NCI-H1694 treated with DMSO at 0.1 percent for 48 hours (cell line): ENCODE measurements around the gene ATP10A.

ENCODE experiments used
- DNase-seq: peaks from one replicate; lab custom pipeline; 2025; lab: John Stamatoyannopoulos, UW

The ATP10A gene

DNA sequence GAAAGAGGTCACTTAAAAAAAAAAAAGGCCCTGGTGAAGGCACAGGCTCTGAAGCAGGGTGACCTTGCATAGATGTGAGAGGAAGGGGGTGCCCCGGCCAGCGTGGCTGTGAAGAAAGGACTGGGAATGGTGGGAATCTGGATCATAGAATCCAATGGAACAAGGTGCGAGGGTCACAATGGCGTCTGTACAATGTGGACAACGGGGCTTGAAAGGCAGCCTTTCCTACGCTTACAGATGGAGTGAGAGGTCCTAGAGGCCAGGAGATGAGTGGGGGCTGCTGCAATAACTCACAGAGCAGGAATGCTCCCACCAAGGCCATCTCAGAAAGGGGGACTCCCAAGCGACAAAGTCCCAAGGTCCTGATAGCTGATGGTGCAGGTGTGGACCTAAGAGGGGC, 162.2 kb downstream of the ATP10A start:
- DNase-seq = no peak

GRCh38 chr15:25697586-25697985, 165.5 kb downstream of the ATP10A start:
- no peak for DNase-seq

- DNase-seq = no peak
Measured at GRCh38 chr15:25695875-25696760, 167.0 kb downstream of the ATP10A start.

DNA sequence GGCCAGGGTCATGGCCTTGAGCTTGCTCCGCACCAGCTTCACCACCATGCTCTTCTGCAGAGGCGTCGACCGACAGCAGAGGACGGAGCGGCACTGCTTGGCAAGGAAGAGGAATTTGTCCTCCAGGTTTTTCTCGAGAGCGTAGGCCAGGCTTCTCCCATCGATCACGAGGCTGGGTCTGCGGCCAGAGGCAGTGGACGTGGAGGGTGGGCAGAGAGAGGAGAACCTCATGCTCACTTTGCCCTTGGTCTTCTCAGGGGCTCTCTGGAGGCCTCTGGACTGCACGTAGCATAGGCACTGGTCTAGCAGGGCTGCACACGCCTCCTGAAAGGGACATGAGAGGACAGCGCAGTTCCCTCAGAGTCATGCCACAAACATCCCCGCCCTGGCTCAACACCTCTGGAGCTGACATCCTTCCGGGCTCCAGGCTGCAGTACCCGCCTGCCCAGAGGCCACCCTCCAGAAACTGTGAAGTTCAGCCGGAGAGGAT, 168.3 kb downstream of the ATP10A start:
- no peak for DNase-seq

DNA sequence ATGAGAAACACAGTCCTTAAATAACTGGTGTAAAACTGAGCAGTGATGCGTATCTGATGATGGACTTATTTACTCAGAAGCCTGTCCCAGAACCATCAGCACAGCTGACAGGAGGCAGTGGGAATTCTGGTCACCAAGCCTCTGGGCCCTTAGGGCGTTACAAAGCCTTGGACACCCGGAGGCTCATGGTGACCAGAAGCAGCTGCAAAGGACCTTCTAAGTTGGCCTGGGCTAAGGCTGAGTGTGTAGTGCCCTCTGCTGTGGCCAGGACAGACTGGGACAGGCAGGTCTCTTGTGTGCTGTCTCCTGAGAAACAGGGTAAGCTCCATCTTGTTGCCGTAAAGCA, 168.9 kb downstream of the ATP10A start:
- DNase-seq = no peak

DNA sequence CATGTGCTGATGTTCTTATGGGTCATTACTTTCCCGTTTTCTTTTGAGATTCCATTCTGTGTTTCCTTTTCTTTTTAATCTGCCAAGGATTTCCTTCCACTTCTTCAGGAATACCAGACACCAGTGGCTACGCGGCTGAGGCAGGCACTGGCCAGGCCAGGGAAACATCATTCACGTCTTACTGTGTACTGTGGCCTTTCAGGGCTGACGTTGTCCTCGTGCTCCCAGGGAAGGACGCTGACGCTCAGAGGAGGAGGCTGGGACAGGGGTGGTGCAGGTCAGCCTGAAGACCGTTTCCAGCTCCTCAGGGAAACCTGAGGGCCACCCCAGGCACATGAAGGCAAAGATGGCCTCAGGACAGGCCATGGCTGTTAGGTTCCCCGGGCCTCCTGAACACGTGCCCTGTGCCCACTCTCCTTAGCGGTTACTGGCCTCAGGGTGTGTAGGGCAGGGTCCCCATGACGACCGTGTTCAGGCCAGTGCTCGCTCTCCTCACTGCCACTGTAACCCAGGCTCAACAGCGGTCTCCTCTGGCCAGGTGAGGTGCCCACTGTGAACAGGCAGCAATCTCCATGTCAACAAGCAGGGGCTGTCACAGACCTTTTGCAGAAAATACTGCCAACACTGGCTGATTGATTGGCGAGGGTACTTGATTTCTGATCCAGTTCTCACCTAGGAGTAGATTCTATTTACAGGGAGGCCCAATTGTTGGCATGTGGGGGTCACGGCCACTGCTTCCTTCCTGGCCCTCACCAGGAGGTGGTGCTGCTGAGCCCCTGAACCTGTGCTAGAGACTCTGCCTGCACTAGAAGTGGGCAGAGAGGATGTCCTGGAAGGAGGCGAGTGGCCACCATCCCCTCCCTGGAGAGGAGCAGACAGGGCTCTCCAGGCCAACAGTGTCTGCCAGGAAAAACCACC, 169.5 kb downstream of the ATP10A start:
- DNase-seq = no peak

DNA sequence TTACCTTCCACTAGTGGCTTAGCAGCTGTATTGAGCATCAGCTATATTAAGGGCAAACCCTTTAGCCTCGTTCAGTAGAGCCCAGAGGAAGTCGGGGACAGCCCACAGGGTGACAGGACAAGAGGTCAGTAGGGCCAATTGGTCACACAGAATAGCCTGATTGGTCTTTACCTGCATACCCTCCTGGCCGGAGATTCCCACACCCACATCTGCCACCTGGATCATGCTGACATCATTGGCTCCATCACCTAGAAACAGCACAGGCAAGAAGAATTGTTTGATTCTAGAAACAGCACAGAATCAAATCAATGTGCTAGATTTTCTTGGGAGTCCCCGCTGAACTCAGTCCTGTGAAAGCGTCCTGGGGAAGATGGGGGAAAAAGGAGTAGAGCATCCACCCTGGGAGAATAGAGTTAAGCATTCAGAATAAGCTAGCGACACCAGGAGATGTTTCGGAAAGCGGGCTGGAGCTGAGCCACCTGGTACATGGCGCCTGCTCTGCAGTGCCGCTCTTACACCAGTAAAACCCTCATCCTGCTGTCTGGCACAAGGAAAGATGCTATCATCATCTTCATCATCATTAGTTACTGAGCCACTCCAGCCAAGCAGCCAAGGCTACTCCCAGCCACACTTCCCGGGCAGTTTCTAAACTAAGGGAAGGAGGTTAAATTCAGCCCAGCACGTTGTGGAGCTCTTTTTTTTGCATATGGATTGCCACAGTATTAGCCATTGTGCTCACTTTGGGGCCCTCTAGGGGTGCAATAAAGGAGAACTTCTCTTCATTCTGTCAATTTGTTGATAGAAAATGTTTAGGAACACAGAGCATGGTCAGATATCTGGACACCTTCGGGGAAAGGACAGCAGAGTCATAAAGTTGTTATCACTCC, 171.3 kb downstream of the ATP10A start:
- DNase-seq = no peak

DNA sequence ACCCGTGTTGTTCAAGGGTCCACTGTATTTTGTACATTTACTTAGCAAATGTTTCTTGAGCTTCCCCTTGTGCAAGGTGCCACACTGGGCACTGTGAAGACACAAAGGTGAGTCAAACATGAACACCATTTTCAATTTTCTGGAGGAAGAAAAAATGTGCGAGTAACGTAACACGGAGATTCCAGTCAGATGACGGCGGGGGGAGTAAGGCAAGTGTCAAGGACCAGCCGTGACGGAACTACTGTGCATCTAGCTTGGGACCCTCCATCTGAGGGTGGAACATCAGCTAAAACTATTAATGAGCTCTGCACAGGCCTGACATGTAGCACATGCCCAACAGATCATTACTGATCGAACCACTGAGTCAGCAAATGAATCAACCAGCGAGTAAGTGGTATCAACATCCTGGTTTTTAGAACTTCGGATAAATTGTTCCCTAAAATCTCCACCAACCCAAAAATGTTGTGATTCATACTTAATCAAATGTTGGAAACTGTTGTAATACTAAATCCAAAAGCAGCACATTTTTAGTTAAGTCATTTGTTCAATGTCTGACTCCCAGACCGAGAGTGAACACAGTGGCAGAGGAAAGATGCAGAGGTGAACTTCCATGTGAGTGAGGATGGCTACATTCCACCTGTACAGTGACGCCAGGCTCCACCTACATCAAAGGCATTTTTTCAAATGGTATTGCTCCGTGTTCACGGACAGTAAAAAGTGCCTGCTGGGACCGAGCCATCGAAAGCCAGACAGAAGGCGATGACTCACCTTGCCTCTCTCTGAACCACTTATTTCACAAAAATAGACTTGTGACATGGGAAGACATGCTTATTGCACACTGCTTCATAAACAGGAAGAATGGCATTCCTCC, 172.2 kb downstream of the ATP10A start:
- DNase-seq = no peak

DNA sequence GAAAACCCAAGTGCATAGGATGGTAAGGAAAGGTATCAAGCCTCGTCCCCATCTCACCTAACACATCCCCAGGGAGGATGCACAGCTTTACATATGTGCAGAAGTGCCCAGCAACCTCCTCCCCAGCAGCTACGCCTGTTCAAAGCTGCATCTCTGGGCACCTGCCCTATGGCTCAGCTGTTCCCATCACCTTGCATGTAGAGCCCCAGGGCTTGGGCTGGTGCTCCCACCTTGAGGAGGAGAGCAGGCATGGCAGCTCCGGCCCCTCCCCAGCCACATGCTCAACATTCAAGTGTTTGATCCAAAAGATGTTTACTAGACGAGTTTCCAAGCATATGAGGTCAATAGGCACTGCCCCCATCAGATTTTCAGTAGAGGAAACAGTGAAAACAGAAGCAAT, 173.5 kb downstream of the ATP10A start:
- DNase-seq = no peak

- no peak for DNase-seq
Measured at GRCh38 chr15:25688166-25688565, 175.0 kb downstream of the ATP10A start.

GRCh38 chr15:25687689-25688088, 175.4 kb downstream of the ATP10A start:
- no peak for DNase-seq

- no peak for DNase-seq
Measured at GRCh38 chr15:25687276-25687675, 175.9 kb downstream of the ATP10A start.

DNA sequence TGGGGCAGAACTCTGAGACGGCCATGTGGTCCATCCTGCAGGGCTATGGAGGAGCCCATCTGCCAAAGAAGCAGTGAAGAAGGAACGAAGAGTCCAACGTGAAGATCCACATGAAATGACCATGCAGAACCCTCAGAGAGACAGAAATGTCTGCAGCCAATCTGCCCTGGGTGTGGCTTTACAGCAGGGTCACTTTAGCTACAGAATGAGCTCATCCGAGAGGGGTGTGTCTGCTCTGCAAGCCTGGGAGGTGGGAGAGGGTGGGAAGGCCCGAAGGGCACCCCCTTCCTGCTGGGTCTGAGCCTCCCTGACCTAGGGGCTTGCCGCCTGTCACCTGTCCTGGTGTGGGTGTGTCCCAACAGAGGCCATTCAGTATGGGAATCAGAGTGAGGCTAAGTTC, 176.3 kb downstream of the ATP10A start:
- DNase-seq = no peak

DNA sequence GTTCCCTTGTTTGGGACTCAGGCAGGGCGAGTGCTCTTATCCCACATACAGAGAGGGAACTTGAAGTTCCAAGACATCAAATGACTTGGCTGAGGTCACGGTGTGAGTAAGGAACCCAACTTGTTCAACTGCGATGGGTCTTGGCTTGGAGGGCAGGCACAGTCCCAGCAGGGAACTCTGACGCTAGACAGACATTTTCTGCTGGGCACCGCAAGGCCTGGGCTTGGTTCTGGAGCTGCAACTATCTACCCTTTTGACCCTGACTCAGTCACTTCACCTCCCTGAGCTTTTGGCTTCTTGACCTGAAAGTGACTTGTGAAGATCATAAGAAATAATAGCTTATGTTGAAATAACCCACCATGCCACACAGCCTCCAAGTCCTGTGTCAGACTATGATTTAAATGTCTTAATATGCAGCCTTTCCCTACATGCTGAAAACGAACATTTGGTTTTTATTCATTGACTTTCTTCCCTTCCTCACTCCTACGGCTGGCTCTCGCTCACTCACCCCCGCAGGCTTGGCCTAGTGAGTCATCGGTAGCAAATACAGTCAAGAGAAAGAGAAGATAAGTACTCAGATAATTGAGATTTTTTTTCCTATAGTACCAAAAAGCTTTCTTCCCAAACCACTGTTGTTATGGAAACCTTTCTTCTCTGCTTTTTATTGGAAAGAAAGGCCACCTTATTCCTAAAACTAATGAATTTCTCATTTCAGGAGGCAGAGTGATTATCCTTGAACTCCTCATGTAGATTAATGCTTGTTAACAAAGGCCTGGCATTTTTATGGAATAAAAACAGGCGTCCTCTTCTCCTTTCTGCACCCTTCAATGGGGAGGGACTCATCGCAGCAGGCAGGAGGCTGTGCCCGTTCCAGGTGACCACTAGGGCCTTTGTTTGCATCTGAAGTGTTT, 178.4 kb downstream of the ATP10A start:
- no peak for DNase-seq

DNA sequence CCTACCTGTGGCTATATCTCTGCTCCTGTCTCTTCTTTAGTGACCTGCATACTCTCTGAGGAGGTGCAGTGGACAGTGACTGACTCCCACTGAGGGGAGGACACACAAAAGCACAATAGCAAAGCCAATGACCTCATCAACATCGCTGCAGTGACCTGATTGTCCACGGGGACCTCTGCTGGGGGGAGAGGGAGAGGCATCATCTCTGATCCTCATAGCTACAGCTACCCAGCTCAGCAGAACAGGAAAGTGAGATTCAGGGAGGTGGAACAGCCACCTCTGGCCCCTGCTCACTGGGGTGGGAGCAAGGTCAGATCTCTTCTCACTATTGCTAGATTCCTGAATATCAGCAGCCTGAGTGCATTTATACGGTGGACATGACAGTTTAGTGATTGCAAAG, 179.2 kb downstream of the ATP10A start:
- DNase-seq = no peak

DNA sequence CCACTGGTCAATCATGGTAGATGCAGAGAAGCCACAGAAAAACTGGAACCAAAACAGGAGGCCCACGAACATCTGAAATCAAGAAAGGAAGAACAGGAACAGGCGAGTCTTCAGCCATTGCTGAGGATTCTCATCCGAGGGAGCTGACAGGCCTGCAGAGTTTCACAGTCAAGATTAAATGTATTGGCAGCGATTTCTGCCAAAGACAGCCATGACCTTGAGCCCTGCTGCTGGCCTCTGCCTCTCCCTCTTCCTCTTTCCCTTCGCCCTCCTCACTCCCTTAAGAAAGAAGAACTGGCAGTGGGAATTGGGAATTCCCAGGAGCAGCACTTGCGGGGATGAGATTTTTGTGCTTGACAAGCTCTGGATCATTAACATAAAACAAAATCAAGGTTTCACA, 179.7 kb downstream of the ATP10A start:
- no peak for DNase-seq

GRCh38 chr15:25682340-25682739, 180.8 kb downstream of the ATP10A start:
- no peak for DNase-seq

DNA sequence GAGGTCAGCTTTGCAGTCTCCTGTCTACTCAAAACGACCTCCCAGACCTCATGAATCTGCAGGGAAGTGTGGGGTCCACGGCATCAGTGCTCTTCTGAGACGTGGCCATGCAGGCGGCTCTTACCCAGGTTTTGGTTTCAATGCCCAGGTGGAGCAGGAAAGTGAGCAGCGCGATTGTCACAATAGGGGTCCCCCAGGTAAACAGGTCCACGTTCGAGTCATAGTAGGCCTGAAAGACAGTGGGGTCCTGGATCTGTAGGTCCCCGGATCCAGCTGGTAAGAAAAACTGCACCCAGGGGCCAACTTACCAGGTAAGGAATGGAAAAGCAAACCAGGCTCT, 182.5 kb downstream of the ATP10A start:
- DNase-seq = no peak

GRCh38 chr15:25679964-25680685, 183.0 kb downstream of the ATP10A start:
- DNase-seq = no peak
